Activated naive CD8-positive, alpha-beta T cell treated with anti-CD3 and anti-CD28 coated beads, Interleukin-2, amount 50 U/mL, for 16 hours (primary cell): ENCODE results near the gene CDH3.

ENCODE experiments used
- DNase-seq: peaks from one replicate; pipeline ENCODE4 v3.0.0-alpha.2; 2020; ENCODE audit warnings: low read depth, low spot score

The CDH3 gene

DNA sequence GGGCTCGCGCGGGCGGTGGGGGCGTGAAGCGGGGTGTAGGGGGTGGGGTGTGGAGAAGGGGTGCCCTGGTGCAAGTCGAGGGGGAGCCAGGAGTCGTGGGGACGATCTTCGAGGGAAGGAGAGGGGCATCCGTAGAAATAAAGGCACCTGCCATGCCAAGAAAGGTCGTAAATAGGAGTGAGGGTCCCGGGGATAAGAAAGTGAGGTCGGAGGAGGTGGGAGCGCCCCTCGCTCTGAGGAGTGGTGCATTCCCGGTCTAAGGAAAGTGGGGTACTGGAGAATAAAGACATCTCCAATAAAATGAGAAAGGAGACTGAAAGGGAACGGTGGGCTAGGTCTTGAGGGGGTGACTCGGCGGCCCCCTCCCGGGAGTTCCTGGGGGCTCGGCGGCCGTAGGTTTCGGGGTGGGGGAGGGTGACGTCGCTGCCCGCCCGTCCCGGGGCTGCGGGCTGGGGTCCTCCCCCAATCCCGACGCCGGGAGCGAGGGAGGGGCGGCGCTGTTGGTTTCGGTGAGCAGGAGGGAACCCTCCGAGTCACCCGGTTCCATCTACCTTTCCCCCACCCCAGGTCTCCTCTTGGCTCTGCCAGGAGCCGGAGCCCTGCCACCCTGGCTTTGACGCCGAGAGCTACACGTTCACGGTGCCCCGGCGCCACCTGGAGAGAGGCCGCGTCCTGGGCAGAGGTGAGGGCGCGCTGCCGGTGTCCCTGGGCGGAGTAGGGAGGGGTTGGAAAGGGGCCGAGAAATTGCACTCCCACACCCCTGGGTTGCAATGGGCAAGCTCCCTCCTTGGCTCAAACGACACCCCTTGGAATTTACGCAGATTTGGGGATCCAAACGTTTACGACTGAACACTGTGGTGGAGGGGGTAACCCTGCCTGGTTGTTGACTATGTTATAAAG is 92.9 kb downstream of the CDH3 start:
- no peak for DNase-seq

DNA sequence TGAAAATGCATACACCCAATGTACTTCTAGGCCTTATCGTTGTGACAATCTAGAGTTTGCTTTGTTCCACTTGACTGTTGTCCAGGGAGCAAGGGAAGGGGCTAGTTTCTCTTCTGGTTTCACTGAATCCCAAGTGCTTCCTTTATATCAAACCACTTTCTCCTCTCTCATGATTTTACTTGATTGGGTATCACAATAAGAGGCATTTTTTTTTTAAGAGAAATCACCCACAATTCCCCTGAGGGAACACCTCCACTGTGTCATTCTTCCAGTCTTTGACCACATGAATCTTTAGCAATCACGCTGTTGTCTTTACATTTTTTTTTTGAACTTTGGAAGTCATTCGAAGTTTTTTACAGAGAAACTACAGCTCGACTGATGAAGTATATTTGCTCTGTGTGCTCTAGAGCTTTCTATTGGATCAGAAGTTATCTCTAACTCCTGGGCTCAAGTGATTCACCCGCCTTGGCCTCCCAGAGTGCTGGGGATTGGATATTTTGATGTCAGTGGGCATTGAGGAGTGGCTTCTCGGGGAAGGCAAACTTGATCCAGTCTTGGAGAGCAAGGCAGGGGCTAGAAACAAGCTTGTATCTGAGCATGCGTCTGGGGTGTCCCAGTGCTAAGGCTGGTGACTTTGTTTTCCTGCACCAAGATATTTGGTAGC is 95.0 kb downstream of the CDH3 start:
- no peak for DNase-seq

GRCh38 chr16:68740628-68741346 is 95.7 kb downstream of the CDH3 start:
- no peak for DNase-seq

- no peak for DNase-seq
Observed at GRCh38 chr16:68743664-68744063, 98.6 kb downstream of the CDH3 start.

DNA sequence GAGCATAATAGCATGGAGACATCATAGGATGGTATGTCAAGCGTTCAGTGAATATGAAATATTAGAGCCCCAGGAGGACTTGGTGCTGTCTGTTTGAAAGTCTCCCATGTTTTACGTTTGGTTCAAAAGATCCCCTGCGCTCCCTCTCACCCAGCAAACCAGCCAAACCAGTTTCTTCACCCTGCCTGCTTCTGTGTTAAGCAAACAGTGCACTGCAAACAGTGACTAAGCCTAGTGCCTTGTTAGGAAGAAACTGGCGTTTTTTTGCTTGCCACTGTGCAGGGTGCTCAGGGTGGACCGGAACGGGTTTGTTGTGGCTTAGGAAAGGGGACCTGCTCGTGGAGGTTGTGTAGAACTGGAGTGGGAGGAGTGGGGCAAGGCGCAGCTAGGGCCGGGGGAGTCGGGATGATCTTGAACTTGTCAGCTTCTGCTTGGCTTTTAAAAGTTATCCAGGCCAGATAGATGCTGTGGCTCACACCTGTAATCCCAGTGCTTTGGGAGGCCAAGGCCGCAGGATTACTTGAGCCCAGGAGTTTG is 99.7 kb downstream of the CDH3 start:
- DNase-seq: no peak

- DNase-seq: no peak
Observed at GRCh38 chr16:68746951-68747350, 101.8 kb downstream of the CDH3 start.

DNA sequence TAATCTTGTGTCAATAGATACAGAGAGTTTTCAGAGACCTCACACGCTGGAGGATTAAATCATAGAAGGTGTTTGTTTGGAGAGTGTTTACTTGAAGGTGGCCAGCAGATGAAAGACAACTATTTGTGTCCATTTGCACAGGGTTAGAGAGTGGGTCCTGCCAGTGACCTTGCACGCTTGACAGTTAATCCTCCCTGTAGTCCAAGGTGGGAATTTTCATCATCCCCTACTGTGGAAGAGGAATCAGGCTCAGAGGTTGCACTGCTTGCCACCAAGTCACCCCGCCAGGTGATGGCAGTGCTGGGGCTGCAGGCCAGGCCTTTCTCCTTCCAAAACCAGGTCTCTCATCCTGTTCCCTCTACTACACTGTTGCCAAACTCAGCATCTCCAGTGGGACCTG is 104.3 kb downstream of the CDH3 start:
- no peak for DNase-seq
